ENCODE data around the gene PASK. TPM values are rescaled to one million over a fixed set of nuclear protein-coding genes. Genes with fewer than 3 reads are reported as not detected.

The PASK gene
- total and polyA plus RNA-seq, 2 donors from 2014 or later: 3.1 to 26.0 TPM

DNA sequence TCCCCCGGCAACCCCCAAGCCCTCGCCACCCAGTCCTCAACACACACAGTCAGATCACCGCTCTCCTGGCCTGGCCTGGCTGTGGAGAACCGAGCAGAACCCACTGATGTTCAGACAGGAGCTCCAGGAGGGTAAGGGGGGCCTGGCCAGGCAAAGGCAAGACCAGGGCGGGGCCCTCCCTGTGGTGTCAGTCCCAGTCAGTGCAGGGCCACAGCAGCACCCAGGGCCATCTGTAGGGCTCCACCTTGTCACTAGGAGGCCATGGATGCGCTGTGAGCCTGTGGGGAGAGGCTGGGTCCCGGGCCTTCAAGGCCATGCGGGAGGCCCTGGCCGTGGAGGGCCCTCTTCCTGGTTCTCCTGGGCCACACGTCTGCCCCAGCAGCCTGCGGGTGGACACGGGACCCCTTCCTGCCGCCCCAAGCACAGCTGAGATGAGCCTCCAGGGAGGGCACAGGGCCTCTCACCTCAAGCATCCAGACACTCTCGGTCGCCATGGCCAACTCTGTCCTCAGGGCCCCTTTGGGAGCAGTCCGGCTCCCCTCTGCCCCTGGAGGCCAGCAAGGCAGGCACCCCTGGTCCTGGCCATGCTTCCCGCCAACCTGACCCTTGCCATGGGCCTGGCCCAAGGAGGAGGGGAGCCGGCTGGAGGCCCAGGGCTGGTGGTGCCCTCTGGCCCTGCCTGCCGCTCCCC, 41.2 kb upstream of the PASK start:
- FAIRE-seq (no peak), DNase-seq (peak in 1 of 5 donors; percentile 66)
- TF ChIP-seq, protein P1, sequence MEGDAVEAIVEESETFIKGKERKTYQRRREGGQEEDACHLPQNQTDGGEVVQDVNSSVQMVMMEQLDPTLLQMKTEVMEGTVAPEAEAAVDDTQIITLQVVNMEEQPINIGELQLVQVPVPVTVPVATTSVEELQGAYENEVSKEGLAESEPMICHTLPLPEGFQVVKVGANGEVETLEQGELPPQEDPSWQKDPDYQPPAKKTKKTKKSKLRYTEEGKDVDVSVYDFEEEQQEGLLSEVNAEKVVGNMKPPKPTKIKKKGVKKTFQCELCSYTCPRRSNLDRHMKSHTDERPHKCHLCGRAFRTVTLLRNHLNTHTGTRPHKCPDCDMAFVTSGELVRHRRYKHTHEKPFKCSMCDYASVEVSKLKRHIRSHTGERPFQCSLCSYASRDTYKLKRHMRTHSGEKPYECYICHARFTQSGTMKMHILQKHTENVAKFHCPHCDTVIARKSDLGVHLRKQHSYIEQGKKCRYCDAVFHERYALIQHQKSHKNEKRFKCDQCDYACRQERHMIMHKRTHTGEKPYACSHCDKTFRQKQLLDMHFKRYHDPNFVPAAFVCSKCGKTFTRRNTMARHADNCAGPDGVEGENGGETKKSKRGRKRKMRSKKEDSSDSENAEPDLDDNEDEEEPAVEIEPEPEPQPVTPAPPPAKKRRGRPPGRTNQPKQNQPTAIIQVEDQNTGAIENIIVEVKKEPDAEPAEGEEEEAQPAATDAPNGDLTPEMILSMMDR (IDR thresholded peaks at IDR 0.05; ENCODE audit: borderline replicate concordance, extremely low read depth, insufficient read depth): no peak
- H3K4me1 ChIP-seq (ENCODE audit: control insufficient read depth in 2 of 3, insufficient read depth in 2 of 3, low read depth in 1 of 3, low read length in 3 of 3): no peaks in the 10 kb centered on the region
- no peak overlapping the region for H3K4me3 ChIP-seq (ENCODE audit: low read length in 3 of 3)
- no peak overlapping the region for H3K9ac ChIP-seq (ENCODE audit: low read length in 3 of 3)
- intact Hi-C loops (cut with DNase I): no loop called here
- H3K27ac ChIP-seq (ENCODE audit: low read depth in 2 of 2, low read length in 2 of 2): no peak overlapping the region
- H3K9me3 ChIP-seq (ENCODE audit: control insufficient read depth in 2 of 3, insufficient read depth in 1 of 3, low read length in 3 of 3): no peaks in the 10 kb centered on the region
- H3K36me3 ChIP-seq (ENCODE audit: control insufficient read depth in 2 of 3, insufficient read depth in 3 of 3, low read length in 3 of 3): no peaks in the 10 kb centered on the region
- H3K27me3 ChIP-seq (ENCODE audit: control insufficient read depth, insufficient read depth, low read length): no peaks in the 10 kb centered on the region

DNA sequence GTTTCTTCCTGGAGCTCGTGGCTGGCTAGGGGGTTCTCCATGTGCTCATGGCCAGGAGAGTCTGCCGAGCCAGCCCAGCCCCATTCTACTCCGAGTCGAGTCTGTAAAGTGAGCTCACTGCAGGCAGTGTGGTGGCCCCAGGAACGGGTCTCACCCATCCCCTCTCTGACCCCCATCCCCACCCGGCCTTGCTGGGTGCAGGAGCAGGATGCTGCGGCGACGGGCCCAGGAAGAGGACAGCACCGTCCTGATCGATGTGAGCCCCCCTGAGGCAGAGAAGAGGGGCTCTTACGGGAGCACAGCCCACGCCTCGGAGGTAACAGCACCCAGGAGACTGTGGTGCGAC, 40.6 kb upstream of the PASK start:
- no peak for FAIRE-seq
- H3K27me3 ChIP-seq (ENCODE audit: control insufficient read depth, insufficient read depth, low read length): no peaks in the 10 kb centered on the region

DNA sequence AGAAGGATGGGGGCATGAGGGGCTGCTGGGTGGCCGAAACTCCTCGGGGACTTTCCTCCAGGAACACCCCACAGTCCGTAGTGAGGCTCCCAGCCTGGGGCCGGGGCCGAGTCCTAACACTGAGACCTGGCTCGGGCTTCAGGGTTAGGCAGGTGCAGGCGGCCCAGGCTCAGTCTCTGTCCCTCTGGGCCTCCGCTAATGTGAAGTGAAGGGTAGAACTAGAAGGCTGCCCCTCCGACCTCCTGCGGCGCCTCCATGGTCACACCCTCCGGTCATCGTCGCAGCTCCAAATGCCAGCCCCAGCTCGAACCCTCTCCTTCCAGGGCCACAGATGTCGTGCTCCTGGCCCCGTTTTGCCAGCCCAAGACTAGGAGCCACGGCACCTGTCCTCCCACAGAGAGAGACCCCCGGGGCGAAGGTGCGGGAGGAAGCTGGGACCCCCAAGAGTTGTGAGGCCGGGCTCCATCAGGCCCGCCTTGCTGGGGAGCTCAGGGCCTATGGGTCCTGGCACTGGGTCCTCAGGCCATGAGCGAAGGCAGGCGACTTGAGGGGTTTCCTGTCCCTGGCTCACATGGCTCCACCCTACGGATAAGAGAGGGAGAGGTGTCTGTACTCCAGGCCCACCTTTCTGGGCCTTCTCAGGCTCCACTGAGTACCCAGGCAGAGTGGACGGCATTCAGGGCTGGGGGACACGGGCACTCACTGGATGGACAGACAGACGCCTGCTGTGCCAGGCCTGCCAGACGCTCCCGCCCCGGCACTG, 40.0 kb upstream of the PASK start:
- Histone ChIP-seq H3K27me3 (ENCODE audit: control insufficient read depth, insufficient read depth, low read length) (no peaks in the 10 kb centered on the region), H3K9ac (ENCODE audit: low read length in 3 of 3) (no peak overlapping the region), H3K4me3 (ENCODE audit: low read length in 3 of 3) (no peak overlapping the region), H3K4me1 (ENCODE audit: control insufficient read depth in 2 of 3, insufficient read depth in 2 of 3, low read depth in 1 of 3, low read length in 3 of 3) (no peaks in the 10 kb centered on the region), H3K36me3 (ENCODE audit: control insufficient read depth in 2 of 3, insufficient read depth in 3 of 3, low read length in 3 of 3) (no peaks in the 10 kb centered on the region), H3K9me3 (ENCODE audit: control insufficient read depth in 2 of 3, insufficient read depth in 1 of 3, low read length in 3 of 3) (no peaks in the 10 kb centered on the region), H3K27ac (ENCODE audit: low read depth in 2 of 2, low read length in 2 of 2) (no peak overlapping the region)
- intact Hi-C loops (cut with DNase I): no loop called here
- peak in 1 of 5 donors; percentile 57 for DNase-seq
- FAIRE-seq: no peak
- TF ChIP-seq, protein P1 (IDR thresholded peaks at IDR 0.05; ENCODE audit: borderline replicate concordance, extremely low read depth, insufficient read depth): no peak

More for the DNA sequence above, 40.6 kb upstream of the PASK start:
- intact Hi-C loops (cut with DNase I): no loop called here
- Histone ChIP-seq H3K9me3 (ENCODE audit: control insufficient read depth in 2 of 3, insufficient read depth in 1 of 3, low read length in 3 of 3) (no peaks in the 10 kb centered on the region), H3K36me3 (ENCODE audit: control insufficient read depth in 2 of 3, insufficient read depth in 3 of 3, low read length in 3 of 3) (no peaks in the 10 kb centered on the region), H3K4me1 (ENCODE audit: control insufficient read depth in 2 of 3, insufficient read depth in 2 of 3, low read depth in 1 of 3, low read length in 3 of 3) (no peaks in the 10 kb centered on the region), H3K4me3 (ENCODE audit: low read length in 3 of 3) (no peak overlapping the region), H3K27ac (ENCODE audit: low read depth in 2 of 2, low read length in 2 of 2) (no peak overlapping the region), H3K9ac (ENCODE audit: low read length in 3 of 3) (no peak overlapping the region)
- TF ChIP-seq, protein P1 (IDR thresholded peaks at IDR 0.05; ENCODE audit: borderline replicate concordance, extremely low read depth, insufficient read depth): no peak
- peak in 1 of 5 donors; percentile 48 for DNase-seq

All from kidney (tissue), 14 donors.